Left renal pelvis (tissue), 4 donors: Measurements from ENCODE around the gene ATP8A1. TPM values are rescaled to one million over a fixed set of nuclear protein-coding genes. Genes with fewer than 3 reads are reported as not detected.

Experiments
- DNase-seq, 4 donors: peaks; one replicate each; pipeline ENCODE4 v3.0.0-alpha.2; 2013; ENCODE audit warnings: low read depth in 4 of 4, low spot score in 3 of 4
- polyA plus RNA-seq, 4 donors: library from polyadenylated mRNA; unstranded; fragments of 120-200 nt; gene quantifications; one replicate each; pipeline ENCODE4 v1.2.1, GENCODE V29; 2013; ENCODE audit not compliant: insufficient read length in 4 of 4

Gene ATP8A1
- polyA plus RNA-seq, 4 donors: 13.6 to 32.4 (median 28.2) TPM

GRCh38 chr4:42628740-42629139 is 28.2 kb downstream of the ATP8A1 start:
- no peak for DNase-seq

GRCh38 chr4:42627885-42628646 is 28.8 kb downstream of the ATP8A1 start:
- no peak for DNase-seq

- DNase-seq: no peak
Measured at GRCh38 chr4:42626629-42627146, 30.2 kb downstream of the ATP8A1 start.

GRCh38 chr4:42625329-42625728 is 31.6 kb downstream of the ATP8A1 start:
- DNase-seq: no peak

GRCh38 chr4:42624551-42624950 is 32.4 kb downstream of the ATP8A1 start:
- no peak for DNase-seq

- no peak for DNase-seq
Measured at GRCh38 chr4:42618023-42618422, 38.9 kb downstream of the ATP8A1 start.

GRCh38 chr4:42617030-42617429 is 39.9 kb downstream of the ATP8A1 start:
- no peak for DNase-seq

GRCh38 chr4:42616572-42616971 is 40.3 kb downstream of the ATP8A1 start:
- no peak for DNase-seq

- DNase-seq: no peak
Measured at GRCh38 chr4:42615131-42615763, 41.7 kb downstream of the ATP8A1 start.

- DNase-seq: no peak
Measured at GRCh38 chr4:42612898-42613297, 44.0 kb downstream of the ATP8A1 start.

GRCh38 chr4:42610941-42611340 is 46.0 kb downstream of the ATP8A1 start:
- DNase-seq: no peak

- no peak for DNase-seq
Measured at GRCh38 chr4:42609051-42609450, 47.9 kb downstream of the ATP8A1 start.

- DNase-seq: no peak
Measured at GRCh38 chr4:42608551-42608950, 48.4 kb downstream of the ATP8A1 start.

GRCh38 chr4:42607011-42607726 is 49.7 kb downstream of the ATP8A1 start:
- no peak for DNase-seq

GRCh38 chr4:42605264-42605663 is 51.6 kb downstream of the ATP8A1 start:
- peak in 1 of 4 donors; percentile 7 for DNase-seq

GRCh38 chr4:42603862-42604261 is 53.0 kb downstream of the ATP8A1 start:
- DNase-seq: no peak

GRCh38 chr4:42600578-42600977 is 56.3 kb downstream of the ATP8A1 start:
- no peak for DNase-seq

GRCh38 chr4:42596918-42597317 is 60.0 kb downstream of the ATP8A1 start:
- DNase-seq: no peak

- DNase-seq: no peak
Measured at GRCh38 chr4:42594888-42595287, 62.0 kb downstream of the ATP8A1 start.

GRCh38 chr4:42588909-42589308 is 68.0 kb downstream of the ATP8A1 start:
- DNase-seq: no peak

- no peak for DNase-seq
Measured at GRCh38 chr4:42586775-42587174, 70.1 kb downstream of the ATP8A1 start.
